WTC11 (cell line): ENCODE measurements around the gene CARS2. TPM values are rescaled to one million over a fixed set of nuclear protein-coding genes. Genes with fewer than 3 reads are reported as not detected.

Source experiments
- ATAC-seq: fragments of 200-7000 bp; cut with Tn5 transposase; 2 replicates; pipeline ENCODE4 v1.10.0; 2021; ENCODE audit warnings: mild to moderate bottlenecking, moderate library complexity
- CTCF ChIA-PET: fragments of 300-600 bp; sonication (Branson Sonifier 250); formaldehyde crosslinking; loops from one replicate; lab custom pipeline; 2021; ENCODE audit warnings: antibody characterized with exemption; lab: Charles Lee
- POLR2A ChIA-PET: fragments of 350-600 bp; sonication (Branson Sonifier 250); formaldehyde crosslinking; loops from one replicate; lab custom pipeline; 2021; ENCODE audit warnings: antibody characterized with exemption; lab: Charles Lee
- DNase-seq: peaks from one replicate; pipeline ENCODE4 v3.0.0; 2021; ENCODE audit warnings: low spot score
- H3K27ac Mint-ChIP-seq: 2 replicates; pipeline ENCODE4 v1.8.0; 2021; ENCODE audit warnings: mixed read lengths
- H3K27me3 Mint-ChIP-seq: 2 replicates; pipeline ENCODE4 v1.8.0; 2021; ENCODE audit warnings: low read depth, mild to moderate bottlenecking, moderate library complexity, mixed read lengths
- H3K36me3 Mint-ChIP-seq: 2 replicates; pipeline ENCODE4 v1.8.0; 2021; ENCODE audit warnings: mixed read lengths
- H3K4me1 Mint-ChIP-seq: 2 replicates; pipeline ENCODE4 v1.8.0; 2022; ENCODE audit warnings: mixed read lengths
- H3K4me3 Mint-ChIP-seq: 2 replicates; pipeline ENCODE4 v1.8.0; 2021; ENCODE audit warnings: mild to moderate bottlenecking, moderate library complexity, mixed read lengths
- H3K9me3 Mint-ChIP-seq: 2 replicates; pipeline ENCODE4 v1.8.0; 2021; ENCODE audit warnings: mixed read lengths
- E2F4 ChIP-seq: sonication (generic); formaldehyde crosslinking; IDR thresholded peaks from 2 replicates; pipeline ENCODE4 v1.8.1; 2022; ENCODE audit warnings: low read depth, mild to moderate bottlenecking, moderate library complexity, missing genetic modification reagents, borderline replicate concordance
- ETV6 ChIP-seq: sonication (generic); formaldehyde crosslinking; IDR thresholded peaks from 2 replicates; pipeline ENCODE4 v1.8.1; 2022; ENCODE audit warnings: mild to moderate bottlenecking, missing genetic modification reagents
- FOXP1 ChIP-seq: sonication (generic); formaldehyde crosslinking; IDR thresholded peaks from 2 replicates; pipeline ENCODE4 v1.8.0; 2022; ENCODE audit warnings: missing genetic modification reagents, mild to moderate bottlenecking, moderate library complexity, borderline replicate concordance
- KAT7 ChIP-seq: sonication (generic); formaldehyde crosslinking; IDR thresholded peaks from 2 replicates; pipeline ENCODE4 v1.8.1; 2023; ENCODE audit warnings: missing genetic modification reagents, mild to moderate bottlenecking, borderline replicate concordance
- MYBL2 ChIP-seq: sonication (generic); formaldehyde crosslinking; IDR thresholded peaks from 2 replicates; pipeline ENCODE4 v1.8.1; 2023; ENCODE audit warnings: mild to moderate bottlenecking, moderate library complexity, missing genetic modification reagents
- NFYB ChIP-seq: sonication (generic); formaldehyde crosslinking; conservative IDR thresholded peaks from 2 replicates; pipeline ENCODE4 v1.8.0; 2022; ENCODE audit warnings: low read depth, missing genetic modification reagents
- NR2C2 ChIP-seq: sonication (generic); formaldehyde crosslinking; IDR thresholded peaks from 2 replicates; pipeline ENCODE4 v1.8.0; 2022; ENCODE audit warnings: mild to moderate bottlenecking, missing genetic modification reagents
- OVOL2 ChIP-seq: fragments of 250-450 bp; sonication (Bioruptor Pico); IDR thresholded peaks from 2 replicates; pipeline ENCODE4 v1.9.0; 2021; ENCODE audit warnings: mild to moderate bottlenecking, borderline replicate concordance
- PREB ChIP-seq: sonication (generic); formaldehyde crosslinking; IDR thresholded peaks from 2 replicates; pipeline ENCODE4 v1.8.1; 2022; ENCODE audit warnings: mild to moderate bottlenecking, missing genetic modification reagents, moderate library complexity, borderline replicate concordance
- RELA ChIP-seq: sonication (generic); formaldehyde crosslinking; IDR thresholded peaks from 2 replicates; pipeline ENCODE4 v1.8.1; 2022; ENCODE audit warnings: missing genetic modification reagents, mild to moderate bottlenecking, borderline replicate concordance
- SMAD3 ChIP-seq: sonication (generic); formaldehyde crosslinking; IDR thresholded peaks from 2 replicates; pipeline ENCODE4 v1.8.0; 2022; ENCODE audit warnings: missing genetic modification reagents, mild to moderate bottlenecking, borderline replicate concordance
- SMAD4 ChIP-seq: sonication (generic); formaldehyde crosslinking; IDR thresholded peaks from 2 replicates; pipeline ENCODE4 v1.8.0; 2022; ENCODE audit warnings: mild to moderate bottlenecking, missing genetic modification reagents
- SP1 ChIP-seq: sonication (generic); formaldehyde crosslinking; conservative IDR thresholded peaks from 2 replicates; pipeline ENCODE4 v1.8.1; 2022; ENCODE audit warnings: missing genetic modification reagents
- TEAD1 ChIP-seq: sonication (generic); formaldehyde crosslinking; IDR thresholded peaks from 2 replicates; pipeline ENCODE4 v1.8.0; 2022; ENCODE audit warnings: mild to moderate bottlenecking, missing genetic modification reagents
- ZBTB21 ChIP-seq: sonication (generic); formaldehyde crosslinking; IDR thresholded peaks from 2 replicates; pipeline ENCODE4 v1.8.1; 2023; ENCODE audit warnings: mild to moderate bottlenecking, missing genetic modification reagents, borderline replicate concordance
- ZBTB43 ChIP-seq: sonication (generic); formaldehyde crosslinking; IDR thresholded peaks from 2 replicates; pipeline ENCODE4 v1.8.1; 2023; ENCODE audit warnings: mild to moderate bottlenecking, missing genetic modification reagents
- ZNF121 ChIP-seq: sonication (generic); formaldehyde crosslinking; IDR thresholded peaks from 2 replicates; pipeline ENCODE4 v1.8.0; 2023; ENCODE audit warnings: missing genetic modification reagents
- ZNF425 ChIP-seq: fragments of 250-450 bp; sonication (Bioruptor Pico); conservative IDR thresholded peaks from 2 replicates; pipeline ENCODE4 v1.9.0; 2021; ENCODE audit warnings: mild to moderate bottlenecking
- ZNF671 ChIP-seq: fragments of 250-450 bp; sonication (Bioruptor Pico); IDR thresholded peaks from 2 replicates; pipeline ENCODE4 v1.8.0; 2021; ENCODE audit warnings: mild to moderate bottlenecking
- total RNA-seq: library from RNA; stranded (reverse); gene quantifications from 3 replicates; pipeline ENCODE4 v1.2.3, GENCODE V29; 2021

The CARS2 gene
- total RNA-seq, 1 experiment from 2014 or later, result 39.9 TPM

GRCh38 chr13:110646442-110647364 lies 59.2 kb downstream of the CARS2 start (continued):
- TF ChIP-seq E2F4 (CRISPR knock-in tag) (no peak), ZBTB21 (CRISPR knock-in tag) (no peak), MYBL2 (no peak)

- H3K27me3 Mint-ChIP-seq, result no peaks in the 10 kb centered on the region
- no peak for TF ChIP-seq NR2C2
- TF ChIP-seq SMAD3 (CRISPR knock-in tag), result no peak
- no peak for TF ChIP-seq TEAD1
- TF ChIP-seq ZNF121 (CRISPR knock-in tag), result no peak
- no peak for TF ChIP-seq ZNF425 (CRISPR knock-in tag)
- TF ChIP-seq PREB (CRISPR knock-in tag), result no peak
- no peak for TF ChIP-seq NFYB (CRISPR knock-in tag)
- TF ChIP-seq ZBTB43 (CRISPR knock-in tag), result no peak
- TF ChIP-seq ZNF671 (CRISPR knock-in tag), result no peak
- TF ChIP-seq SMAD4, result no peak
- TF ChIP-seq FOXP1 (CRISPR knock-in tag), result no peak
- no peak for TF ChIP-seq RELA (CRISPR knock-in tag)
- TF ChIP-seq SP1 (CRISPR knock-in tag), result no peak
- no peak for TF ChIP-seq ETV6 (CRISPR knock-in tag)
- TF ChIP-seq KAT7 (CRISPR knock-in tag), result no peak
- no peak for TF ChIP-seq OVOL2 (CRISPR knock-in tag)
- ATAC-seq (no peak), DNase-seq (no peak)
- ChIA-PET CTCF (interaction anchor here (0.8 to 1.8 kb wide), 8 partner anchors 21 to 229 kb away, joined by 3 to 25 read pairs (median 4); no protein-coding TSS in a partner anchor), POLR2A (no interaction called here)
- no peaks in the 10 kb centered on the region for H3K9me3 Mint-ChIP-seq
- H3K4me1 Mint-ChIP-seq, result peaks cover 4% of the 10 kb centered on the region
- no peak overlapping the region for H3K4me3 Mint-ChIP-seq
- no peak overlapping the region for H3K27ac Mint-ChIP-seq
- peaks cover 14% of the 10 kb centered on the region; the same call in 1 of the 2 replicates for H3K36me3 Mint-ChIP-seq
Measured at GRCh38 chr13:110645750-110646149, 60.2 kb downstream of the CARS2 start.
